Measurements from ENCODE around the gene RPP14.
A peak's percentile ranks its signal among the peaks of the same experiment; 100 is the strongest.
"Not testable (repeated sequence)": the region's sequence is repeated elsewhere in the genome, so short reads cannot be mapped to it uniquely, and the experiment has no call there.

Gene RPP14

DNA sequence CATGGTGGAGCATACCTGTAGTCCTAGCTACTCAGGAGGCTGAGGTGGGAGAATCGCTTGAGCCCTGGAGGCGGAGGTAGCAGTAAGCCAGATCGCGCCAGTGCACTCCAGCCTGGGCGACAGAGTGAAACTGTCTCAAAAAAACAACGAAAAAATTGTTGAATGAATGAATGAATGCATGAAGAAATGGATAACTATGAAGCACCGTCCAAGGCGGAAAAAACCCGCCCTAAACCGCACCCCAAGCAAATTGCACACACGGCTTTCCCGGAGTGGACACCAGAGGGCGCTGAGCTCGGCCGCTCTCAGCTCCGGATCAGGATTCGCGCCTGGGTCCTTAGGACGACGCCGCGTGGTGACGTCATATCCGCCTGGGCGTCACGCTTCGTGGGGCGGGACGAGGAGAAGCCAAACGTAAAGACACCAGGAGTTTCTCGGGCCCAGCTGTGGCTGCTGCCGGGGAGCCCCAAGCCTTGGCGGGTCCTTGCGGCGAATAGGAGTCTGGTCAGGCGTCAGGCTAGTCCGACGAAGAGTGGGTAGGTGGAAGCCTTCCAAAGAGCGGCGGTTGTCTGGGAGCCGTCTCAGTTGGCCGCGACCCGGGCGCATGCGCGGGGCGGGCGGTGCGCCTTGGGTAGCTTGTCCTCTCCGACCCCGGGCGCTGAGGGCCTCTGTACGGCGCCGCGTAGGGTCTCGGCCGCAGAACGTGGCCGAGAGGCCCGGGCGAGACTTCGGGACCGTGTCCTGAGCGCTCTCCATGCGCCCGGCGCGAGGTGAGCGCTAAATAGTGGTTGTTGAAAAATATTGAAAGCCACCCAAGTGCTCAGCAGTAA lies at the start of gene RPP14, which contains the start of gene HTD2:
Gene RPP14, plus strand, starts transcription at position 364 of the 830 bp plus-strand sequence. CDS start 4,085 bp downstream, outside the sequence.
Gene HTD2, plus strand, starts transcription at position 639 of the 830 bp plus-strand sequence. CDS start 11,094 bp downstream, outside the sequence.
- peak; percentile 93 for DNase-seq

DNA sequence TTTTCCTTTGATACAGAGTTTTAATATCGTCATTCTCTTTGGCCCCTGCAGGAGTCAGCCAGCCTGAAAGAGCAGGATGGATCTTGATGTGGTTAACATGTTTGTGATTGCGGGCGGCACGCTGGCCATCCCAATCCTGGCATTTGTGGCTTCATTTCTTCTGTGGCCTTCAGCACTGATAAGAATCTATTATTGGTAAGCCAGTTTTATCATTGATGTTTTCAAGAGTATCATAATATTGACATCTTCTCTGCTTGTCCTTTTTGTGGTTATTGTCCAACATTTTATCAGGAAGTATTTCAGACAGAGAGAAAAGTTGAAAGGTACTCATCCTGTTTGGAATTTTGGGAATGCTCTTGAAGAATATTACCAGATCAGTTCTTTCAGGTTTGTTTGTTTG lies 49.5 kb upstream of the RPP14 start:
- DNase-seq, result no peak

DNA sequence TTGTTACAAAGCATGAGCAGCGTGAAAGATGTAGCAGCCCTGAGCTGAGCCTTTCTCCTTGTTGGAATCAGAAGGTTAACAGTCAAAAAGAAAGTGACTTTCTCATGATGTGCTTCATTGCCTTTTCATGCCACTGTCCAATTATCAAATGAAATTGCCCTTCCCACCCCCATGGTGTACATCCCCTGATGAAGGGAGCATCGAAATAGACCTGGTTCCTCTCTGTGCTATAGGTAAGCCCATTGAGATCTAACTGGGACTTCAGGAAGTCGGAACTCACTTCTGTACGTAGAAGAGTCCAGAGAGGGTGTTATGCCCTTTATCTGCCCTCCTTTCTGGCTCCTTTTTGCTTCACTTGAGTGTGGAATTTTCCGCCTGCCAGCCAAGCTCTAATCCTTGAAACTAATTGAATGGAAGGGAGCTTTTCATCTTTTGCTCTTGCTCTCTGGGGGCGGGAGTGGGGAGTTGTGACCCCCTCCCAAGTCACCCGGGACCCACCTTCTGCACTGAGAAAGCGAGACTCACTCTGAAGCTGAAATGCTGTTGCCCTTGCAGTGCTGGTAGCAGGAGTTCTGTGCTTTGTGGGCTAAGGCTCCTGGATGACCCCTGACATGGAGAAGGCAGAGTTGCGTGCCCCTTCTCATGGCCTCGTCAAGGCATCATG lies 47.5 kb upstream of the RPP14 start:
- no peak for DNase-seq

DNA sequence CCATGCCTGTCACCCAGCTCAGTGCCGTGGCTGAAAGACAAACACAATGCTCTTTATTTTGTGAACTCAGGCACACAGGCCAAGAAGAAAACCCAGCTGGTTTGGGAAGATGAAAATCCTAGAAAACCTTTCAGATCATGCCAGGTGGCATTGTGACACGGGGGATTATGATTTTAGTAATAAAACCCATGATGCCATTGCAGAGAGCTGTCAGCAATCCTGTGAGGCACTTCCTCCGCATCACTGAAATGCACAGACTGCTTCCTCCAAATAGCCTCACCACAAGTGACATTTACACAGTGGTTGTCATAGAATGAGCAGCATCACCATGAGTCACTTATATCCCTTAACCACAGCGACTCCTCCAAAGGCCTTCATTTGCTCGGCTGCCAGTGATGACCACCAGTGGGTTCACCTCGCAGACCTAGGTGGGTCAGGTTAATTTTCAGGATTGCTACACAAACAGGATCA lies 45.7 kb upstream of the RPP14 start:
- DNase-seq, result no peak

DNA sequence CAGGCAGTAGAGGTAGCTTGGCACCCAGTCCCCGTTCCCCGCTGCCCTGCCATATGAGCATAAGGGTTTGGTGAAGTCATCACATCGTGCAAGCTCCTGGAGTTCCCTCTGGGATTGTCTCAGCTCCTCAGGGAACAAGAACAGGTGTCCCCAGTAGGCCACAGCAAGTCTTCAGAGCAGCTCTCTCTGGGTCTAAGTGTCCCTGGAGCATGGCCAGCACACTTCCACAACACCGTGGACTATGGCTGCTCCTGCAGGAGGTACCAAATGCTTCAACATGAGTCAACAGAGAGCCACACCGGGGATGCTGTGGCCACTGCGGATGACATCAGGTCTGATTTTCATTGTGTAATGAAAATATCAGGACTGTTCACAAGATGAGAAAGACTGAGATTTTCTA lies 45.3 kb upstream of the RPP14 start:
- no peak for DNase-seq

DNA sequence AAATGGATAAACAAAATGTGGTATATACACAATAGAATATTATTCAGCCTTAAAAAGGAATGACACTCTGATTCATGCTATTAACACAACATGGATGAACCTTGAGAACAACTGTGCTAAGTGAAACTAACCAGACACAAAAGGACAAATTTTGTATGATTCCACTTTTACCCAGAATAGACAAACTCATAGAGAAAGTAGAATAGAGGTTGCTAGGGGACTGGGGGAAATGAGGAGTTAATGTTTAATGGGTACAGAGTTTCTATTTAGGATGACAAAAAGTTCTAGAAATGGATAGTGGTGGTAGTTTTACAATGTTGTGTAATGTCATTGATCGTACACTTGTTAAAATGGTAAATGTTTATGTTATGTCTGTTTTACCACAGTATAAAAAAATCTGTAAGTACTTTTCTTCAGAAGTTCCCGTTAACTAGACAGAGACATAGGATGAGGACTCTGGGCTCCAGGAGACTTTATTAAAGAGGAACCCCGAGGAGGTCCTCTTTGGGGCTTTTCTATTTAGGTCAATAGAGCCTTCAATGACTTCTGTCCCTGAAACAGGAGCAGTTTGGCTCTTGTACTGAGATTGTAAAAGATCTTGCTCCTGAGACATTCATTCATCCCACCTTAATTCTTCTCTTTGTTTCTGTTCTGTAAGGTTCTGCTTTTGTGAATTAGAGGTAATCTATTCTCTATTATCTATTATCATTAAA lies 43.9 kb upstream of the RPP14 start:
- no peak for DNase-seq

DNA sequence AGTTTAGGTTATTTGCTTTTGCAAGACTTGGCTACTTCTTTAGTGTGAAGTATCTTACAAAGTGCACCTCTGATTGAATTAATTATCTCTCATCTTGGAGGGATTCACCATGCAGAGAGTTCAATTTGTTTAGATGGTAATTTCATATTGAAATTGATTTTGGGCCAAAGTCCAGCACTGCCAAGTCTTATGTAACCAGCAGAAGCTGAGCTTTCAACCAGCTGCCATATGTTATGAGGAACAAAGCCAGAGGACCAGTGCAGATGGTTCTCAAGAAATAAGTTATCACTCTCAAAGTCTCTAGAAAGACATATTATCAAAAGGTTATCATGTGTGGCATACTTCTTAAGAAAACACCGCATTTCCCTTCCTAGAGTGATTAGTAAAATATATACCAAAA lies 39.5 kb upstream of the RPP14 start:
- DNase-seq, result no peak

DNA sequence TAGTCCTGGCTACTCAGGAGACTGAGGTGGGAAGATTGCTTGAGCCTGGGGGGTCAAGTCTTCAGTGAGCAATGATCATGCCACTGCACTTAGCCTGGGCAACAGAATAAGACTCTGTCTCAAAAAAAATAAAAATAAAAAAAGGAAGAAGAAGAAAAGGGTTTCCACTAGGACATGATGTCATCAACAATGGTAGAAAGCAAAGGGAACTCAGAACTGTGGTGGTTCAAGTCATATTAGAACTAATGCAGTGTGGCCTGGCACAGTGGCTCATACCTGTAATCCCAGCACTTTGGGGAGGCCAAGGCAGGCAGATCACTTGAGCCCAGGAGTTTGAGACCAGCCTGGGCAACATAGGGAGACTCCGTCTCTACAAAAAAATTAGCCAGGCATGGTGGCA lies 38.5 kb upstream of the RPP14 start:
- DNase-seq, result not testable (repeated sequence)

DNA sequence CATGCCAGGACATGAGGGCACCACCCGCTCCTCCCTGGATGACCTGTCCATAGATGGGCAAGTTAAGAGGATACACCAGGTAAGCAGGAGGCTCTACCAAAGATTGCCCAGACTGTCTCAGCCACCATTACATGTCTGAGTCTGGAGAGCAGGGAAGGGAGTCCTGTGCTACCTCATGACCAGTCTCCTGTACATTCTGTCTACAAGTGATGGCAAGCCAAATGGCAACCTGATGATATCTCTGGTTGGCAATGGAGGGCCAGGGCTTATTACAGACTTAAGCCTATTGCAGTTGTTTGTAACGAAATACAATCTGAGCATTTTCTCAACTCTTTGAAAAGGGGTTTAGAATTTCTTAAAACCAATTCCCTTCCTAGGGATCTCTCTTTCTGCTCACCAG lies 36.7 kb upstream of the RPP14 start:
- DNase-seq, result no peak

DNA sequence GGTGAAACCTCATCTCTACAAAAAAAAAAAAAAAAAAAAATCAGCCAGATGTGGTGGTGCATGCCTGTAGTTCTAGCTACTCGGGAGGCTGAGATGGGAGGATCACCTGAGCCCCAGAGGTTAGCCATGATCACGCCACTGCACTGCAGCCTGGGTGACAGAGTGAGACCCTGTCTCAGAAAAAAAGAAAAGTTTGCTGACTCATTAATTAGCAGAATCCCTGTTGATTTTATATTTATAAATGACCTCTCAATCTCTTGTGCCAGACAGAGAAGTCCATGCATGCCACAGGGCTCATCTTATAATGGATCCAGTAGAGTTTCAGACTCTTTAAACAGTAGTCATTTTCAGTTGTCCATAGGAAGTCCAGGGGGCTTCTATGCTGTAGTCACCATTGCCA lies 35.6 kb upstream of the RPP14 start:
- DNase-seq, result no peak

DNA sequence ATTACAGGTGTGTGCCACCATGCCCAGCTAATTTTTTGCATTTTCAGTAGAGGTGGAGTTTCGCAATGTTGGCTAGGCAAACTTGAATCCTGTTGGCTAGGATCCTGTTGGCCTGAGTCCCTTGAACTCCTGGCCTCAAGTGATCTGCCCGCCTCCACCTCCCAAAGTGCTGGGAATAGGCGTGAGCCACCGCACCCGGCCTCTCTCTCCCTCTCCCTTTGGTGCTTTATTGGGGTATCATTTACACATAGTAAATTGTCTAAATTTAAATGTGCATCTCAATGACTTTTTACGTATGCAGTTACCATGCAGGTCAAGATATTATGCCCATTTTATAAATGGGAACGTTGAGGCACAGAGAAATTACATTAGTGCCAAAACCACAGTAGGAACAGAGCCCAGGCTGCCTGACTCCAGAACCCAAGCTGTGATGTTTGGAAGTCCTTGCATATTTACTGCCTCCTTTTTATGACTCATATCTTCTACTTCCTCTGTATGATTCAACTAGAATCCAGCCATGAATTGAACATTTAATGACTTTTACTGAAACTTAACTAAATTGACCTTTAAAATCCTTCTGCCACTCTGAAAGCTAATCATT lies 34.0 kb upstream of the RPP14 start:
- DNase-seq, result no peak

DNA sequence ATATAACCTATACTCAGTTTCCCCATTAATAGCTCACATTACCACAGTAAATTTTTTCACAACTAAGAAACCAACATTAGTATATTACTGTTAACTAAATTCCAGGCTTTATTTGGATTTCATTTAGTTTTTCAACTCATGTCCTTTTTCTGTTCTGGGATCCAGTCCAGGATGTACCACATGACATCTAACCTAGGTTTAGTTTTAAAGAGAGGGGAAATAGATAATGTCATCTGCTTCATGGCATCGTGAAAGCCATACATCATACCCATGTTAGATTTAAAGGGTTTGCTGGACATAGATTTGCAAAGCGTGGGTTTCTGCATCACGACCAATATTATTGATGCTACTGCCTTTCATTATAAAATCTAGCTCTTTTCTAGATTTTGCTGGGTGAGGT lies 33.2 kb upstream of the RPP14 start:
- no peak for DNase-seq

DNA sequence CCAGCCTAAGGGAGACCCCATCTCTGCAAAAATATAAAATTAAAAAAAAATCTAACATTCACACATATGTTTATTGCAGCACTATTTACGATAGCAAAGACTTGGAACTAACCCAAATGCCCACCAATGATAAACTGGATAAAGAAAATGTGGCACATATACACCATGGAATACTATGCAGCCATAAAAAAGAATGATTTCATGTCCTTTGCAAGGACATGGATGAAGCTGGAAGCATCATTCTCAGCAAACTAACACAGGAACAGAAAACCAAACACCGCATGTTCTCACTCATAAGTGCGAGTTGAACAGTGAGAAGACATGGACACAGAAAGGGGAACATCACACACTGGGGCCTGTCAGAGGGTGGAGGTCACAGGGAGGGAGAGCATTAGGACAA lies 32.7 kb upstream of the RPP14 start:
- not testable (repeated sequence) for DNase-seq

DNA sequence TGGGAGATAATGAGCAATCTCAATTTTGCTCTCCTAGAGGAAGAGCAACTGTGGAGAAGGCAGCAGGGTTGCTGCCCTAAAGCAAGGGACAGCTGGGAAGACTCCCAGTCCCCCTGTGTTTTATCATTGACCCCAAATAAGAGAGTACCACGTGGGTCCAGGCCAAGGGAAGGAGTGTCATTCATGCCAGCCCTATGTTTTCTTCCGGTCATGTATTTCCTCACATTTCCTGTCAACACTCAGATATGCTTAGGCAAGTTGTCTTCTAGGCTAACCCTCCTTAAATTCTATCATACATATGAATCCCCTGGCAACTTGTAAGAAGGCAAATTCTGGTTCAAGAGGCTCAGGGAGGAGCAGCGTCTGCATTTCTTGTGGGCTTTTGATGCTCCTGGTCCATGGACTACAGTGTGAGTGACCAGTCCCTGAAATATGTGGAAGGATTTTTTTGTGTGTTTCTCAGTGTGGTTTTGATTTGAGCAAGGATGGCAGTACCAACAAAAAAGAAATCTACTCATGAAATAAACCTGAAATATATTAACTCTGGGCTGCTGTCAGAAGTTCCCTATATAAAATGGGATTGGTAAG lies 31.9 kb upstream of the RPP14 start:
- no peak for DNase-seq

DNA sequence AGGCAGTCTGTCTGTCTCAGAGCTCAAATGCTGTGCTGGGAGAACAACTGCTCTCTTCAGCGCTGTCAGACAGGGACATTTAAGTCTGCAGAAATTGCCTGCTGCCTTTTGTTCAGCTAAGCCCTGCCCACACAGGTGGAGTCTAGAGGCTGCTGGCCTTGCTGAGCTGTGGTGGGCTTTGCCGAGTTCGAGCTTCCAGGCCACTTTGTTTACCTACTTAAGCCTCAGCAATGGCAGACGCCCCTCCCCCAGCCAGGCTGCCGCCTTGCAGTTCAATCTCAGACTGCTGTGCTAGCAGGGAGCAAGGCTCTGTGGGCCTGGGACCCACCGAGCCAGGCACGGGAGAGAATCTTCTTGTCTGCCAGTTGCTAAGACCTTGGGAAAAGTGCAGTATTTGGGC lies 25.0 kb upstream of the RPP14 start:
- DNase-seq, result no peak

DNA sequence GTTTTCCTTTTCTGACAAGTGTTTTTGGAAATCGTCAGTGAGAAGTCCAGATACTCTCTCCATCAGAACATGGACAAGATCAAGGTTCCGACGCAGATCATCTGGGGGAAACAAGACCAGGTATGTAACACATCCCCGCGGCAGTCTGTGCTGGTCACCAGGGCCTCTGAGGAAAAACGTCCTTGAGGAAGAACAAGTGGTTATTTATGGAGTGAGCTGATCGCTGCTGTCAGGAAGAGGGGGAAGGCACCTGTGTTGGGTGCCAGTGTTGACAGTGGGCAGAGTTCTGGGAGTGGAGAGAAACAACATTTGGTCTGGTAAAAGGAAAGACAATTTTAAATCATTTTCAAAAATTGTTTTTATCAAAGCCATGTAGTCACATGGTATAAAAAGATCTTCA lies 20.7 kb upstream of the RPP14 start:
- DNase-seq, result no peak

DNA sequence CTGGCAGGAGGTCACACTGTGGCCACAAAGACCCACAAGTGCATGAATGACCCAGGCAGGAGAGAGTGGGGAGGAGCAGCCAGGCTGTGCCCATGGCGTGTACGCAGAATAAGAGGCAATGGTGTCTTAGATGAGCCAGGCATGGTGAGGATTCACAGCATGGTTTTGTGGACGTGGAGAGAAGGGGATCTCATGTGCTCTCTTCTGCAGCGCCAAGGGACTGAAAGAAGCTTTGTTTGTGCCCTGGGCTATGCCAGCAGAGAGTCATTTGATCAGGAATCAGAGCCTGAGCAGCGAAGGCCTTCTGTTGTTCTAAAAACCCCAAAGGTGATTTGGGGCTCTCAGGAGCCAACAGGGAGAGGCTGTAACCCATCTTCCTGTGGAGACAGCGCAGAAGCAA lies 18.7 kb upstream of the RPP14 start:
- no peak for DNase-seq

DNA sequence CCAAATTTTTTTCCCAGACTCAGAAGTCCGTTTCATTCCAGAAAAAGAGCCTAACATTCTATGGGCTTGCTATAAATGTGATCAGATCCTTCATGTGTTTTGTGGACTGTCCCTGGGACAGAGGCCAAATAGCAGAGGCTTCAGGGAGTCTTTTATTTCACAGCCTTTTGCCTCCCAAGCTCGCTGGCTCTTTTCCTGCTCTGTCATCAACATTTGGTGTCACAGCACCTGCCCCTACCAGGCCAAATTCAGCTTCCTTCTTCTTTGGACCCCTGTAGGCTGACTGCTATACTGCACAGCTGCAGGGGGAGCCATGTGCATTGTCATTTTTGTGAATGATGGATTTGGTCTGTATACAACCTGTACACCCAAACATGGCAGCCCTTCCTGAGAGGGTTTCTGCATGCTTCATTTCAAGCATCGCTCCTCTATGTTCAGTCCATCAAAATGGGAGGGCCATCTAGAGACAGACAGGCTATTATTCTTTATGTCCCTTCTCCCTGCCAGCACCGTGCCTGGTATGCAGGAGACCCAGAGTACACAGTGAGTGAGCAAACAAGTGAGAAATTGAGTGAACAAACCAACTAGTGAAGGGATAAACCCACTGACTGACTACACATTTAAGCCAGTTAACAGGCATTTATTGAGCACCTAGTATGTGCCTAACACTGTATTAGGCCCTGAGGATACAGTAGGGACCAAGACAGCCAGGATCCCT lies 17.9 kb upstream of the RPP14 start:
- no peak for DNase-seq

DNA sequence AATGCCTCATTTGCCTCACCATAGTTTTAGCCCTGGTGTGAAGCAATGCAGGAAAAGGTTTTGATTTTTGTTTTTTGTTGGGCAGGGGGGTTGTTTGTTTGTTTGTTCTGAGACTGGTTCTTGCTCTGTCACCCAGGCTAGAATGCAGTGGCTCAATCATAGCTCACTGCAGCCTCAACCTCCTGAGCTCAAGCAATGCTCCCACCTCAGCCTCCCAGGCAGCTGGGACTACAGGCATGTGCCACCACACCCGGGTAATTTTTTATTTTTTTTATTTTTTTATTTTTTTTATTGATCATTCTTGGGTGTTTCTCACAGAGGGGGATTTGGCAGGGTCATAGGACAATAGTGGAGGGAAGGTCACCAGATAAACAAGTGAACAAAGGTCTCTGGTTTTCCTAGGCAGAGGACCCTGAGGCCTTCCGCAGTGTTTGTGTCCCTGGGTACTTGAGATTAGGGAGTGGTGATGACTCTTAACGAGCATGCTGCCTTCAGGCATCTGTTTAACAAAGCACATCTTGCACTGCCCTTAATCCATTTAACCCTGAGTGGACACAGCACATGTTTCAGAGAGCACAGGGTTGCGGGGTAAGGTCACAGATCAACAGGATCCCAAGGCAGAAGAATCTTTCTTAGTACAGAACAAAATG lies 17.0 kb upstream of the RPP14 start:
- DNase-seq, result not testable (repeated sequence)

DNA sequence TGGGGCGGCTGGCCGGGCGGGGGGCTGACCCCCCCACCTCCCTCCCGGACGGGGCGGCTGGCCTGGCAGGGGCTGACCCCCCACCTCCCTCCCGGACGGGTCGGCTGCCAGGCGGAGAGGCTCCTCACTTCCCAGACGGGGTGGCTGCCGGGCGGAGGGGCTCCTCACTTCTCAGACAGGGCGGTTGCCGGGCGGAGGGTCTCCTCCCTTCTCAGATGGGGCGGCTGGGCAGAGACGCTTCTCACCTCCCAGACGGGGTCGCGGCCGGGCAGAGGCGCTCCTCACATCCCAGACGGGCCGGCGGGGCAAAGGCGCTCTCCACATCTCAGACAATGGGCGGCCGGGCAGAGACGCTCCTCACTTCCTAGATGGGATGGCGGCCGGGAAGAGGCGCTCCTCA lies 15.6 kb upstream of the RPP14 start:
- DNase-seq, result not testable (repeated sequence)

DNA sequence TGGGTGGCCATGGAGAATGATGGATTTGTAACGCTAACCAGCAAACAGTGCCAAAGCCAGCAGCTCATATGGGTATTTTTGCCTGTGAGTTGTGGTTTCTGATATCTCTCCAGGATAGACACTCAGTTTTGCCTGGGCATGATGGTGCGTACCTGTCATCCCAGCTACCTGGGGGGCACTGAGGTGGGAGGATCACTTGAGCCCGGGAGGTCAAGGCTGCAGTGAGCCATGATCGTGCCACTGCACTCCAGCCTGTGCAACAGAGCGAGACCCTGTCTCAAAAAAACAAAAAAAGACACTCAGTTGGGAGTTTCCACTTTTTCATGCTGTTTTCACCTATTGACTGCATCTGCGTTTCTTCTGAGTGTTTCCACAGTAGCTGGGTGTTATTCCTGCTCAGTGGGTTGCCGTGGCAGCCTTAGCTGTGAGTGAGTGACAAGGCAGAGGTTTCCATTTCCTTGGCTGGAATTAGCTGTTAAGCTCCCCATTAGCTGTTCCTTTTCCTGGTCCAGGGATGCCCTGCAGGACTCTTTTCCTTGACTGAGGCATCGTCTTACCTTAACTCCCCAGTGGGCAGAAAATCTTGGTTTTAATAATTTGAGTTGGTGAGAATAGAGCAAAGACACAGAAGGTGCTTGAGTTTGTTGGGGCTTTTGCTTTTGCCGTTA lies 14.2 kb upstream of the RPP14 start:
- no peak for DNase-seq

Data from NCI-H1048 (cell line).